ENCODE data around the gene COL12A1. TPM values are rescaled to one million over a fixed set of nuclear protein-coding genes. Genes with fewer than 3 reads are reported as not detected.

COL12A1 gene
- total RNA-seq, 4 donors from 2014 or later, result 17.2 to 30.5 (median 22.4) TPM

DNA sequence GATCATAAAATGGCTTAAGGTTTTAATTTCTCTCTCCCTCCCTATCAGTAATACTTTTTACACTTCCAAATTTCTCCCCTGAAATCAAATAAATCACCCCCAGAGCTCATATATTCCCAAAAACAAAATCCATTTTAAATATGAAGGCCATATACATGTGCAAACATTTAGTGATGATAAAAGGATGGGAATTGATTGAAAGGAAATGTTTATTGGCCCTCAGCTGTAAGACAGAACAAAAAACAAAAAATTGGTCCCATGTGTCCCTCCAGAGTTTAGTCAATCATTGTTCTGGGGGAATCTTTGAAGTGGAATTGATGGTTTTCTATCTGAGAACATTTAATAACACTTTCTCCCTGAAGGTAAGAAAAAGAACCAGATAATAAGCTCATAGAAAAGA, 91.7 kb downstream of the COL12A1 start:
- ATAC-seq, result no peak
- Histone ChIP-seq H3K27me3 (no peaks in the 10 kb centered on the region), H3K36me3 (no peaks in the 10 kb centered on the region), H3K4me1 (no peaks in the 10 kb centered on the region), H3K9me3 (no peaks in the 10 kb centered on the region), H3K27ac (no peak overlapping the region), H3K4me3 (no peak overlapping the region)
- in situ Hi-C loops (cut with MboI; ENCODE audit: low sequenced_read_pairs in 4 of 4) (no loop called here), intact Hi-C loops (cut with DNase I; ENCODE audit: low total_unique reads) (no loop called here)
- no peak for TF ChIP-seq POLR2A (IDR thresholded peaks at IDR 0.05)
- TF ChIP-seq, protein P1, sequence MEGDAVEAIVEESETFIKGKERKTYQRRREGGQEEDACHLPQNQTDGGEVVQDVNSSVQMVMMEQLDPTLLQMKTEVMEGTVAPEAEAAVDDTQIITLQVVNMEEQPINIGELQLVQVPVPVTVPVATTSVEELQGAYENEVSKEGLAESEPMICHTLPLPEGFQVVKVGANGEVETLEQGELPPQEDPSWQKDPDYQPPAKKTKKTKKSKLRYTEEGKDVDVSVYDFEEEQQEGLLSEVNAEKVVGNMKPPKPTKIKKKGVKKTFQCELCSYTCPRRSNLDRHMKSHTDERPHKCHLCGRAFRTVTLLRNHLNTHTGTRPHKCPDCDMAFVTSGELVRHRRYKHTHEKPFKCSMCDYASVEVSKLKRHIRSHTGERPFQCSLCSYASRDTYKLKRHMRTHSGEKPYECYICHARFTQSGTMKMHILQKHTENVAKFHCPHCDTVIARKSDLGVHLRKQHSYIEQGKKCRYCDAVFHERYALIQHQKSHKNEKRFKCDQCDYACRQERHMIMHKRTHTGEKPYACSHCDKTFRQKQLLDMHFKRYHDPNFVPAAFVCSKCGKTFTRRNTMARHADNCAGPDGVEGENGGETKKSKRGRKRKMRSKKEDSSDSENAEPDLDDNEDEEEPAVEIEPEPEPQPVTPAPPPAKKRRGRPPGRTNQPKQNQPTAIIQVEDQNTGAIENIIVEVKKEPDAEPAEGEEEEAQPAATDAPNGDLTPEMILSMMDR (IDR thresholded peaks at IDR 0.05 in 4 of 5, conservative IDR thresholded peaks at IDR 0.05 in 1 of 5), result no peak
- DNase-seq, result no peak

DNA sequence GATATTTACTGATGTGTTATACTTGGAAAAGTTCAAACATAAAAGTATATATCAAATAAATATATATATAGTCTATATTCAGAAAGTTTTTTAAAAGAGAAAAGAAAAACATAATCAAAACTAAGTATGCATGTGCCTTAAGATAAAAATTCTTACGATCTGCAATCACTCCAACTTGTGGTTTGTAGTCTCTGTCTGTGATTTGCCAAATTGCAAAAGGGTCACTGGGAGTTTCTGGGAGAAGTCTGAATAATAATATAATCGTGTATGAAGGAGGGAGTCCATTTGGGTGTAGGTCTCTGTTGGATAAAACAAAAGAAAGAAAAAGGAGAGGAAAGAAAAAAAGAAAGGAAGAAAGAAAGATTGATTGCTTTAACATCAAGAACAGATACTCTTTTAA, 92.4 kb downstream of the COL12A1 start:
- in situ Hi-C loops (cut with MboI; ENCODE audit: low sequenced_read_pairs in 4 of 4), result no loop called here
- Histone ChIP-seq H3K36me3 (no peaks in the 10 kb centered on the region), H3K4me3 (no peak overlapping the region), H3K27ac (no peak overlapping the region), H3K4me1 (no peaks in the 10 kb centered on the region), H3K27me3 (no peaks in the 10 kb centered on the region), H3K9me3 (no peaks in the 10 kb centered on the region)
- TF ChIP-seq POLR2A (IDR thresholded peaks at IDR 0.05), result no peak
- TF ChIP-seq, protein P1 (IDR thresholded peaks at IDR 0.05 in 4 of 5, conservative IDR thresholded peaks at IDR 0.05 in 1 of 5), result no peak
- intact Hi-C loops (cut with DNase I; ENCODE audit: low total_unique reads), result no loop called here
- DNase-seq (no peak), ATAC-seq (no peak)

DNA sequence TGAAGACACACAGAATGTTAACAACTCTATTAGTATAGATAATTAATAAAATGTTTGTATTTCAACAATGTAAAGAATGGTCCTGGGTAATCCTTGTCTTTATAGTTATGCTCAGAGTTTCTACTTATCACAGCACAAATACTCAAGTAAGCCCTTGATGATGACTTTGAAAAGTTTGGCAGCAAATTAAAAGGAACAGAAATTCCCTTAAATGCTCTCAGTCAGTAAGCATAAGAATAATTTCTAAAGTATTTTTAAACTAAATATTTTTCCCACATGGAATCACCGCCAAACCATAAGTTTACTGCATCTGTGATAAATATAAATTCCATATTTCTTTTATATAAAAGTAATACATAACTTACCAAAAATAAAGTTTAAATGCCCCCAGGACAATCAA, 96.1 kb downstream of the COL12A1 start:
- ATAC-seq (no peak), DNase-seq (no peak)
- Histone ChIP-seq H3K36me3 (no peaks in the 10 kb centered on the region), H3K4me3 (no peak overlapping the region), H3K9me3 (no peaks in the 10 kb centered on the region), H3K4me1 (no peaks in the 10 kb centered on the region), H3K27me3 (no peaks in the 10 kb centered on the region), H3K27ac (no peak overlapping the region)
- TF ChIP-seq POLR2A (IDR thresholded peaks at IDR 0.05), result no peak
- TF ChIP-seq, protein P1 (IDR thresholded peaks at IDR 0.05 in 4 of 5, conservative IDR thresholded peaks at IDR 0.05 in 1 of 5), result no peak
- in situ Hi-C loops (cut with MboI; ENCODE audit: low sequenced_read_pairs in 4 of 4) (no loop called here), intact Hi-C loops (cut with DNase I; ENCODE audit: low total_unique reads) (no loop called here)

DNA sequence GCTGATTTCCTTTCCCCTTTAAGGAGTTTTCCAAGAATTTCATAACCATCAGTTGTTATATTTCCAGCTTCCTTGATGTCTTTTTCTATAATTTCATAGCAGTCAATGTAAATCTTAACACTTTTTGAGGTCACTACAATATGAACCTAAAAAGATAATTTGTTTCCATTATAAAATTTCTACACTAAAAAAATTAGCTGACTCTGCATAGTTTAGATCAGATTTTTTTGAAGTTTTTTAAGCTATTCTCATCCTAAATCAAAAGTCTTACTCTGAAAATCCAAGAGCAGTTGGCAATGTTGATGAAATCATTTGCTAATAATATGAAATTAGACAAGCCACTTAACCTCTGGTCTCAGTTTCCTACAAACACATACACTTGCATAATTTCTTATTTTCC, 96.8 kb downstream of the COL12A1 start:
- Histone ChIP-seq H3K4me3 (no peak overlapping the region), H3K27ac (no peak overlapping the region), H3K27me3 (no peaks in the 10 kb centered on the region), H3K4me1 (no peaks in the 10 kb centered on the region), H3K36me3 (no peaks in the 10 kb centered on the region), H3K9me3 (no peaks in the 10 kb centered on the region)
- no peak for TF ChIP-seq POLR2A (IDR thresholded peaks at IDR 0.05)
- TF ChIP-seq, protein P1 (IDR thresholded peaks at IDR 0.05 in 4 of 5, conservative IDR thresholded peaks at IDR 0.05 in 1 of 5), result no peak
- ATAC-seq (no peak), DNase-seq (no peak)
- intact Hi-C loops (cut with DNase I; ENCODE audit: low total_unique reads), result no loop called here
- in situ Hi-C loops (cut with MboI; ENCODE audit: low sequenced_read_pairs in 4 of 4), result no loop called here

DNA sequence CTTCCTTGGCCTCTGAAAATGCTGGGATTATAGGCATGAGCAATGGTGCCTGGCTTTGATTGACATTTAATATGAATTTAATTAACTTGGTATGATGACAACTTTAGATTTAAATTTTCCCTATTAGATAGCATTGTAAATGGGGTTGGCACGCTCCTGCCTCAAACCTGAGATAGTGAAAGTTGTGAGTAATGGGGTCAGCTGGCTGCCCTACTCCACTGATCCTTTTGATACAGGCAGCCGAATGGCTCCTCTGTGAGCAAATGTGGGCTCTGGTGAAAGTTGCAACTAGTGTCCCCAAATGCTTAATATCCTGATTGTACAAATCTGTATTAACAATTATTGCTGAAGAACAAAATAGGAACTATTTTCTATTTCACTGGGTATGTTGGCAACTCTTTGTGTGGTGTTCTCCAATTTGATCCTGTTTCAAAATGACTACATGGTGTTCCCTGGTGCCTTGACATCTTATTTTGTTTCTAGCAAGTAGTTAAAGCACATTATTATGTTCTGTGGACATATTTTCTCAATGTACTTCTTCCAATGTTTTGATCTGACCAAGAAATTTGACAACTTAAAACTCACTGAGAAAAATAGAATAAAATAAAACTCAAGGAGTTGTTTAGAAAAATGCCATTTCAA, 97.4 kb downstream of the COL12A1 start:
- H3K9me3 ChIP-seq, result no peaks in the 10 kb centered on the region
- H3K4me1 ChIP-seq, result no peaks in the 10 kb centered on the region
- TF ChIP-seq, protein P1 (IDR thresholded peaks at IDR 0.05 in 4 of 5, conservative IDR thresholded peaks at IDR 0.05 in 1 of 5), result no peak
- no peak for TF ChIP-seq POLR2A (IDR thresholded peaks at IDR 0.05)
- H3K27me3 ChIP-seq, result no peaks in the 10 kb centered on the region
- no peak overlapping the region for H3K4me3 ChIP-seq
- DNase-seq (no peak), ATAC-seq (no peak)
- in situ Hi-C loops (cut with MboI; ENCODE audit: low sequenced_read_pairs in 4 of 4), result no loop called here
- intact Hi-C loops (cut with DNase I; ENCODE audit: low total_unique reads), result no loop called here
- H3K36me3 ChIP-seq, result no peaks in the 10 kb centered on the region
- no peak overlapping the region for H3K27ac ChIP-seq

Data from gastrocnemius medialis (tissue), 4 donors.